B cell (primary cell): ENCODE data around the gene ADGRV1. TPM values are rescaled to one million over a fixed set of nuclear protein-coding genes. Genes with fewer than 3 reads are reported as not detected.

Source experiments
- ATAC-seq: fragments of 200-7000 bp; cut with Tn5 transposase; one replicate; pipeline ENCODE4 v1.10.0; 2021; ENCODE audit warnings: low read depth, mild to moderate bottlenecking, moderate number of reproducible peaks, moderate library complexity
- CTCF ChIA-PET: fragments of 350-600 bp; sonication (Branson Sonifier 250); formaldehyde crosslinking; loops from one replicate; lab custom pipeline; 2021; ENCODE audit warnings: antibody characterized with exemption, inconsistent platforms; lab: Charles Lee
- POLR2A ChIA-PET: fragments of 350-600 bp; sonication (Branson Sonifier 250); formaldehyde crosslinking; loops from one replicate; lab custom pipeline; 2021; ENCODE audit warnings: antibody characterized with exemption; lab: Charles Lee
- DNase-seq: peaks from one replicate; pipeline ENCODE4 v3.0.0; 2013
- H2AFZ ChIP-seq: 2 replicates; pipeline ENCODE4 v1.6.1; 2012; ENCODE audit warnings: mild to moderate bottlenecking, low read depth, low read length; ENCODE audit not compliant: insufficient read depth, poor library complexity, severe bottlenecking
- H3K27ac ChIP-seq, 2 donors: 1 replicate in 1 of 2; 2 replicates in 1 of 2; pipeline ENCODE4 v1.5.1; 2012 to 2013; ENCODE audit warnings: low read length in 2 of 2, mild to moderate bottlenecking in 2 of 2, moderate library complexity in 1 of 2
- H3K27me3 ChIP-seq, 4 experiments: fragments of 200-600 bp in 1 of 4; sonication (generic) in 1 of 4; replicated peaks in 1 of 4; 1 replicate in 2 of 4; 2 replicates in 2 of 4; pipeline versions ENCODE4 v1.6.1 to v1.7.0; 2013 to 2016; ENCODE audit warnings: low read length in 3 of 4, mild to moderate bottlenecking in 2 of 4, mixed read lengths in 1 of 4, moderate library complexity in 1 of 4; ENCODE audit not compliant: insufficient read depth in 4 of 4, control insufficient read depth in 3 of 4; ENCODE audit errors: control extremely low read depth in 1 of 4
- H3K36me3 ChIP-seq, 2 experiments: replicated peaks in 1 of 2; 1 replicate in 1 of 2; 2 replicates in 1 of 2; pipeline versions ENCODE4 v1.6.1 to v1.7.1; 2013; ENCODE audit warnings: low read length in 1 of 2; ENCODE audit not compliant: insufficient read depth in 2 of 2, control insufficient read depth in 1 of 2; ENCODE audit errors: control extremely low read depth in 1 of 2, extremely low read depth in 1 of 2
- H3K4me1 ChIP-seq, 2 donors: fragments of 200-600 bp in 1 of 2; sonication (generic) in 1 of 2; 1 replicate in 1 of 2; 2 replicates in 1 of 2; pipeline versions ENCODE4 v1.5.1 to v1.6.1; 2013 to 2017; ENCODE audit warnings: low read length in 2 of 2; ENCODE audit not compliant: control insufficient read depth in 2 of 2, insufficient read depth in 2 of 2
- H3K4me2 ChIP-seq: replicated peaks from 2 replicates; pipeline ENCODE3; 2012; ENCODE audit warnings: mild to moderate bottlenecking, low read depth, low read length; ENCODE audit not compliant: poor library complexity, severe bottlenecking
- H3K4me3 ChIP-seq, 5 experiments: fragments of 200-600 bp in 1 of 5; sonication (generic) in 1 of 5; 1 replicate in 3 of 5; 2 replicates in 2 of 5; pipeline versions ENCODE4 v1.5.1 to v1.7.0; 2011 to 2016; ENCODE audit warnings: low read length in 4 of 5, mild to moderate bottlenecking in 4 of 5, low read depth in 2 of 5, control low read depth in 1 of 5, moderate library complexity in 1 of 5; ENCODE audit not compliant: insufficient read depth in 1 of 5; ENCODE audit errors: control extremely low read depth in 1 of 5, extremely low read depth in 1 of 5
- H3K79me2 ChIP-seq: fragments of 200-600 bp; sonication (generic); one replicate; pipeline ENCODE4 v1.6.0; 2016; ENCODE audit warnings: low read length; ENCODE audit not compliant: control insufficient read depth, insufficient read depth
- H3K9ac ChIP-seq: fragments of 200-600 bp; sonication (generic); 2 replicates; pipeline ENCODE4 v1.6.1; 2017; ENCODE audit warnings: mild to moderate bottlenecking, low read length, moderate library complexity
- H3K9me3 ChIP-seq, 3 donors: one replicate each; pipeline versions ENCODE4 v1.6.1 to v1.7.1; 2013; ENCODE audit warnings: low read length in 2 of 3; ENCODE audit not compliant: control insufficient read depth in 2 of 3, insufficient read depth in 1 of 3; ENCODE audit errors: control extremely low read depth in 1 of 3
- H4K20me1 ChIP-seq: 2 replicates; pipeline ENCODE4 v1.6.0; 2012; ENCODE audit warnings: mild to moderate bottlenecking, low read length; ENCODE audit not compliant: insufficient read depth, control insufficient read depth, poor library complexity, severe bottlenecking
- H3K27ac Mint-ChIP-seq: one replicate; pipeline ENCODE4 v1.8.0; 2021; ENCODE audit warnings: mixed read lengths
- H3K27me3 Mint-ChIP-seq: one replicate; pipeline ENCODE4 v1.8.0; 2021; ENCODE audit warnings: mixed read lengths
- H3K4me1 Mint-ChIP-seq: one replicate; pipeline ENCODE4 v1.8.0; 2021; ENCODE audit warnings: mixed read lengths
- H3K4me3 Mint-ChIP-seq: one replicate; pipeline ENCODE4 v1.8.0; 2021; ENCODE audit warnings: mixed read lengths
- H3K9me3 Mint-ChIP-seq: one replicate; pipeline ENCODE4 v1.8.0; 2022; ENCODE audit warnings: mixed read lengths; ENCODE audit not compliant: insufficient read depth
- EZH2 ChIP-seq: IDR thresholded peaks from 2 replicates; pipeline ENCODE4 v1.6.1; 2012; ENCODE audit warnings: borderline replicate concordance, low read depth, mild to moderate bottlenecking, moderate library complexity, low read length; ENCODE audit not compliant: insufficient read depth, poor library complexity, severe bottlenecking
- WGBS: methylation state at CpG from one replicate; pipeline ENCODE4 v1.1.5; 2013; ENCODE audit warnings: missing lambda C conversion rate; ENCODE audit not compliant: insufficient coverage; 5-methylcytosine and 5-hydroxymethylcytosine counted together
- intact Hi-C: fragments of 100-400 bp; cut with micrococcal nuclease; formaldehyde crosslinking; loops from one replicate; pipeline ENCODE4 v1.10.0; 2022
- polyA plus RNA-seq: library from polyadenylated mRNA; depleted of rRNA; stranded (reverse); fragments of >200 nt; gene quantifications from 2 replicates; pipeline ENCODE4 v1.2.3, GENCODE V29; 2012
- total RNA-seq, 2 donors: library from RNA; stranded (reverse); fragments of 120-200 nt in 1 of 2; gene quantifications; 1 replicate in 1 of 2; 2 replicates in 1 of 2; pipeline versions ENCODE4 v1.2.3 to v1.2.4, GENCODE V29; 2013 to 2022
- TF ChIP-seq, protein P1 (sequence below): fragments of 200-600 bp; IDR thresholded peaks from one replicate; pipeline ENCODE4 v1.8.0; 2022; ENCODE audit warnings: antibody characterized with exemption, mild to moderate bottlenecking

The ADGRV1 gene
- total and polyA plus RNA-seq, 2 donors (not counting 1 experiment from before 2014, with no cell fraction given): 0.07 TPM; not detected in 1

DNA sequence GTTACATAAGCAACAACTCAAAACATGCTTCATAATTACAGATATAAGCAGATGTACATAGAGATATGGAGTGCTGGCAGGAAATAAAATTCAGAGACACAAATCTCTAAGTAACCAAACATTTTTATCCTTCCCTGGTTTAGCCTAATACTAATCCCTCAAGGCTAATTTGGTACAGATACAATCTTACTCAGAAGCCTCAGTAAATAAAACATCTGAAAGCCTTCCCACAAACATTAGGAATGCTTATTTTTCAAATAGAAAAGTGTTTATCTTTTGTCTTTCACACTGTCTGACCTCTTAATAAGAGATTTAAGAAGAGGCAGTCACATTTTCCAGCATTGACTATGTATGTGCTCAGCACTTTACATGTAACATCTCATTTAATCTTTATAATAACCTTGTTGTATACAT, 425.1 kb downstream of the ADGRV1 start:
- H3K9me3 Mint-ChIP-seq: no peaks in the 10 kb centered on the region
- Histone ChIP-seq H3K27me3 (no peaks in the 10 kb centered on the region), H3K27ac (no peak overlapping the region), H3K4me3 (no peak overlapping the region), H3K9ac (no peak overlapping the region), H3K79me2 (no peaks in the 10 kb centered on the region), H3K36me3 (no peaks in the 10 kb centered on the region), H3K9me3 (no peaks in the 10 kb centered on the region), H4K20me1 (no peaks in the 10 kb centered on the region), H3K4me2 (no peak overlapping the region), H3K4me1 (no peaks in the 10 kb centered on the region), H2AFZ (no peak overlapping the region)
- no peak overlapping the region for H3K4me3 Mint-ChIP-seq
- no peaks in the 10 kb centered on the region for H3K4me1 Mint-ChIP-seq
- H3K27ac Mint-ChIP-seq: no peak overlapping the region
- ATAC-seq (no peak), DNase-seq (no peak)
- H3K27me3 Mint-ChIP-seq: no peaks in the 10 kb centered on the region
- intact Hi-C loops: no loop called here
- TF ChIP-seq EZH2: no peak
- TF ChIP-seq, protein P1, sequence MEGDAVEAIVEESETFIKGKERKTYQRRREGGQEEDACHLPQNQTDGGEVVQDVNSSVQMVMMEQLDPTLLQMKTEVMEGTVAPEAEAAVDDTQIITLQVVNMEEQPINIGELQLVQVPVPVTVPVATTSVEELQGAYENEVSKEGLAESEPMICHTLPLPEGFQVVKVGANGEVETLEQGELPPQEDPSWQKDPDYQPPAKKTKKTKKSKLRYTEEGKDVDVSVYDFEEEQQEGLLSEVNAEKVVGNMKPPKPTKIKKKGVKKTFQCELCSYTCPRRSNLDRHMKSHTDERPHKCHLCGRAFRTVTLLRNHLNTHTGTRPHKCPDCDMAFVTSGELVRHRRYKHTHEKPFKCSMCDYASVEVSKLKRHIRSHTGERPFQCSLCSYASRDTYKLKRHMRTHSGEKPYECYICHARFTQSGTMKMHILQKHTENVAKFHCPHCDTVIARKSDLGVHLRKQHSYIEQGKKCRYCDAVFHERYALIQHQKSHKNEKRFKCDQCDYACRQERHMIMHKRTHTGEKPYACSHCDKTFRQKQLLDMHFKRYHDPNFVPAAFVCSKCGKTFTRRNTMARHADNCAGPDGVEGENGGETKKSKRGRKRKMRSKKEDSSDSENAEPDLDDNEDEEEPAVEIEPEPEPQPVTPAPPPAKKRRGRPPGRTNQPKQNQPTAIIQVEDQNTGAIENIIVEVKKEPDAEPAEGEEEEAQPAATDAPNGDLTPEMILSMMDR: no peak
- ChIA-PET CTCF (no interaction called here), POLR2A (no interaction called here)

DNA sequence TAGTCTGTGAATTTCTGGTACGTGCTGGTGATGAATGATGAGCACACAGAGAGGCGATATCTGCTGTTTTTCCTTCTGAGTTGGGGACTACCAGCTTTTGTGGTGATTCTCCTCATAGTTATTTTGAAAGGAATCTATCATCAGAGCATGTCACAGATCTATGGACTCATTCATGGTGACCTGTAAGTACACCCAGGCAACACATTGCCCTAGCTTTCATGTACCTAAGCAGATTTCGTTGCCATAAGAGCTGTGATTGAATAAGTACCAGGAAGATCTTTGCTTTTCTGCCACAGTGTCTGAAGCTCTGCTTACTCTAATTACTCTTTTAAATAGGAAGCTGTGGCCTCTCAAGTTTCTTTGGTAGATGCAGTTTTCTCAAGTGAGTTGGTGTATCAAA, 426.7 kb downstream of the ADGRV1 start:
- Mint-ChIP-seq H3K4me3 (no peak overlapping the region), H3K27ac (no peak overlapping the region), H3K9me3 (no peaks in the 10 kb centered on the region), H3K27me3 (no peaks in the 10 kb centered on the region), H3K4me1 (no peaks in the 10 kb centered on the region)
- no peak for DNase-seq
- Histone ChIP-seq H3K36me3 (no peaks in the 10 kb centered on the region), H3K4me1 (no peaks in the 10 kb centered on the region), H3K4me3 (no peak overlapping the region), H2AFZ (no peak overlapping the region), H3K27me3 (no peaks in the 10 kb centered on the region), H3K9ac (no peak overlapping the region), H3K9me3 (no peaks in the 10 kb centered on the region), H4K20me1 (no peaks in the 10 kb centered on the region), H3K79me2 (no peaks in the 10 kb centered on the region), H3K4me2 (no peak overlapping the region), H3K27ac (no peak overlapping the region)
- intact Hi-C loops: no loop called here
- TF ChIP-seq, protein P1: no peak
- TF ChIP-seq EZH2: no peak
- no CpG with 5 or more reads among the region's 3 CpGs for WGBS
- ATAC-seq: no peak
- ChIA-PET POLR2A (no interaction called here), CTCF (no interaction called here)
